ENCODE measurements around the gene ILF2.

ILF2 gene

DNA sequence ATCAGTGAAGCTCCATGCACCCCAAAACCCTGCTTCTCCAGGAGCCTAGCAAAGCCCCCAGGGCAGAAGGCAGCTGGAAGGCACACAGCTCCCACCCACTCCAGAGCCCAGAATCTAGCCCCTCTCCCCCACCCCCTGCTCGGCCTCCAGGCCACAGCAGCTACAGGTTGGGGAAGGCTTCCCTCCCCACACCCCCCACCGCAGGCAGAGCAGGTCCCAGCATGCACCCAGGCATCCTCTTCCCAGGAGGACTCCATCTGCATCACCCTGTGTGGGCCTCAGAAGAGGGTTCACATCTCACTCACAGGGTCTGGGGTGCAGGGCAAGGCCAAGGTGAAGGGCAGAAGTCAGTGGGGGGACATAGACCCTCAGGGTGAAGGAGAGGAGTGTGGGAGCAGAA lies 55.4 kb downstream of the ILF2 start:
- H3K4me1 Mint-ChIP-seq (ENCODE audit: low read depth), result peaks cover 5% of the 10 kb centered on the region
- no peaks in the 10 kb centered on the region for H3K9me3 Mint-ChIP-seq
- no peak overlapping the region for H3K27ac Mint-ChIP-seq
- H3K27me3 Mint-ChIP-seq (ENCODE audit: low read depth), result no peaks in the 10 kb centered on the region
- no peak overlapping the region for H3K4me3 Mint-ChIP-seq
- H3K36me3 Mint-ChIP-seq (ENCODE audit: low read depth), result no peaks in the 10 kb centered on the region

DNA sequence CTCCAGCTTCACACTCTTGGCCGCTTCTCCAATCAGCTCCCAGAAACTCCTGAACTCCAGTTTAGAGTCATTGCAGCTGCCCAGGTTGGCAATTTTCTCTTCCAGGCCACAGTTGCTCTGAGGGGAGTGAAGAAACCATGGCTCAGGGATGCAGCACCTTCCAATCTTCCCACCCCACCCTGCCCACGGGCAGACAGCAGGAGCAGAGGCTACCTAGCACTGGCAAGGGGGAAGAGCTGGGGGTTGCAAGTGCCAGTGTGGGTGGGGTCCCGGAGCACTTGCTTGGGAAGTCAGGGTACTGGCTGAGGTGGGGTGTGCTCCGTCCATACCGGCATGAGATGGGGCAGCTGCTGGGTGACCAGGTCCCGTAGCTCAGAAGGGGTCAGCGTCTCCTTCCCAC lies 55.9 kb downstream of the ILF2 start:
- H3K4me3 Mint-ChIP-seq, result no peak overlapping the region
- H3K27me3 Mint-ChIP-seq (ENCODE audit: low read depth), result no peaks in the 10 kb centered on the region
- no peak overlapping the region for H3K27ac Mint-ChIP-seq
- no peaks in the 10 kb centered on the region for H3K9me3 Mint-ChIP-seq
- no peaks in the 10 kb centered on the region for H3K36me3 Mint-ChIP-seq (ENCODE audit: low read depth)
- peaks cover 5% of the 10 kb centered on the region for H3K4me1 Mint-ChIP-seq (ENCODE audit: low read depth)

DNA sequence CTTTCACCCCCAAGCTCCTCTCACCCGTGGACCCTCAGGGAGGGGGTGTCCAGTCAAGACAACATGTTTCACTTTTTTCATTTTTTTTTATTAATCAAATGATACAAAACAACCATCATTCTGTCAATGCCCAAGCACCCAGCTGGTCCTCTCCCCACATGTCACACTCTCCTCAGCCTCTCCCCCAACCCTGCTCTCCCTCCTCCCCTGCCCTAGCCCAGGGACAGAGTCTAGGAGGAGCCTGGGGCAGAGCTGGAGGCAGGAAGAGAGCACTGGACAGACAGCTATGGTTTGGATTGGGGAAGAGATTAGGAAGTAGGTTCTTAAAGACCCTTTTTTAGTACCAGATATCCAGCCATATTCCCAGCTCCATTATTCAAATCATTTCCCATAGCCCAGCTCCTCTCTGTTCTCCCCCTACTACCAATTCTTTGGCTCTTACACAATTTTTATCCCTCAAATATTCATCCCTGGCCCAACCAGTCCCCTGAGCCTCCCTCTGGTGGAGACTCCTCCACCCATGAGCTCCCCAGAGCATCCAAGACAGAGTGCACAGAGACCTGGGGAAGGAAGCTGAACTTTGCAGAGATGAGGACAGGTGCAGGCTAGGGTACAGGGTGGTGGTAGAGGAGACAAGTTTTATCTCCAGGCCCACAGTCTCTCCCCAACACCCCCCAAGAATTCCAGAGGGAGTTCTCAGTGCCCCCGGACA lies 56.4 kb downstream of the ILF2 start:
- Mint-ChIP-seq H3K4me1 (ENCODE audit: low read depth) (peaks cover 5% of the 10 kb centered on the region), H3K27ac (no peak overlapping the region), H3K27me3 (ENCODE audit: low read depth) (no peaks in the 10 kb centered on the region)

DNA sequence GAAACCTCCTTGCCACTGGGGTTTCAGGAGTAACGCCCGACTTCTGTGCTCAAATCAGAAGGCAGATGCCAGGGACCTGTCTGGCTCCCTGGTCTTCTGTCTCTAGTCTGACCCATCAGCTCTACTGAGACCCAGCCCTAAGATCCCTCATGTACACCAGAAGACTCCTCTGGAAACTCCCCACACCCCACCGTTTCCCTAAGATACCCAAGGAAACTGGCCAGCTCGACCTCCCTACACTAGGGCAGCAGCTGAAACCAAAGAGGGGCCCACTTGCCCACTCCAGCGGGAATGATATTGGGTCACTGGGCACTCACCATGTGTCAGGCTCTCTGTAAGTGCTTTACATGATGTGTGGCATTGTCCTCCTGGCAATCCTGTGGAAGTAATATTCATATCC lies 57.4 kb downstream of the ILF2 start:
- Mint-ChIP-seq H3K36me3 (ENCODE audit: low read depth) (no peaks in the 10 kb centered on the region), H3K4me1 (ENCODE audit: low read depth) (peaks cover 5% of the 10 kb centered on the region), H3K4me3 (no peak overlapping the region), H3K9me3 (no peaks in the 10 kb centered on the region), H3K27me3 (ENCODE audit: low read depth) (no peaks in the 10 kb centered on the region), H3K27ac (no peak overlapping the region)

More for the DNA sequence above, 56.4 kb downstream of the ILF2 start:
- Mint-ChIP-seq H3K4me3 (no peak overlapping the region), H3K9me3 (no peaks in the 10 kb centered on the region), H3K36me3 (ENCODE audit: low read depth) (no peaks in the 10 kb centered on the region)

DNA sequence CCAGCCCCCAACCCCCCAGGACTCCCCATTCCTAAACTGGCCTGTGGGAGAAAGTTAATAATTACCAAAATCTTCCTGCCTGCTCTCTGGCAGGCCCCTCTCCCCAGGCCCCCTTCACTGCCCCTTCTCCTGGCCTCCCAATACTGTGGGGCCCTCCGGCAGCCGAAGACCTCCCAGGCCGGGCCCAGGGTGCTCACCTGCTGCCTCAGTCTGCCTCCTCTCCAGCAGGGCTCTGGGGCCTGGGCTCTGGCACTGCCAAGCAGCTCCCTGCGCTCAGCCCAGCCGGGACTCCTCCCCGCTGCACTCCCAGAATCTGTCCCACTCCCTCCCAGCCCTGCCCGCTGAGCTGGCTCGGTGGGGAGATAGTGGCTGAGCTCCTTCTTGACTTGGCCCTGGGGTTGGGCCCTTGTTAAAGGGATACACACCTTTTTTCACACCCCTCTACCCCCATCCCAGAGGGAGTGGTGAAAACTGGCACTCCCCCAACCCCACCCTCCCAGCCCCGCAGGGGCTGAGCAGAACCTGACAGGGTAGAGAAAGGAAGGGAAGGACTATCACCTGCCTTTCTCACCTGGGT lies 58.0 kb downstream of the ILF2 start, which contains the start of gene S100A16:
Gene S100A16 (minus strand): TSS at position 383 of the 577 bp plus-strand sequence. CDS start 4,986 bp downstream, outside the sequence.
- H3K36me3 Mint-ChIP-seq (ENCODE audit: low read depth), result no peaks in the 10 kb centered on the region
- no peak within 1 kb of the TSS for H3K4me3 Mint-ChIP-seq
- no peaks in the 10 kb centered on the region for H3K27me3 Mint-ChIP-seq (ENCODE audit: low read depth)
- peaks cover 4% of the 10 kb centered on the region for H3K4me1 Mint-ChIP-seq (ENCODE audit: low read depth)
- H3K9me3 Mint-ChIP-seq, result no peaks in the 10 kb centered on the region
- no peak within 1 kb of the TSS for H3K27ac Mint-ChIP-seq

DNA sequence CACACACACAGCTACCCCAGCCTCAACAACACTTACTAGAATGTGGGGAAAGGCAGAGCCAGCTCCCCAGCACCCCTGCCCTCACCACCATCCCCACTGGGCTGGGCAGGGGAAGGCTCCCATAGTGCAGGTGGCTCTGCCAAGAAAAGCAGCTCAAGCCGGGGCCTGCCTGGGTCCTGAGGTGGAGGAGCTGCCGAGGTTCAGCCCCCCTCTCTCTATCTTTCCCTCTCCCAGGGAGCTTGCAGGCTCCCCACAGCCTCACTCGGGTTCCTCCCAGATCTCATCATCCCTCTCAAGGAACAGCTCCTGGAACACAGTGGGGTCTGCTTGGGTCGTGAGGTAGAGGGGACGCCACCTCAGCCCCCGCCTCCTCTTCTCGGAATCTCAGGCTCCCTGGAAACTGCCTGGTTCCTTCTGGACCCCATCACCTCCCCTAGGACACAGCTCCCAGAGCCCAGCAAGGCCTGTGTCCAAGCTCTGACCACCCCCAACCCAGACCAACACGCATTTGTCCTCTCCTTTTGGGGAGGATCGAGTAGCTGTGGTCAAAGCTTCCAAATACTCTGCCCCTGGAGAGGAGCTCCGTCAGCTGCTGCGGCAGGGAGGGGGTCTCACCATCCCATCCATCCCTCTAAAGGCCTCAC lies 58.6 kb downstream of the ILF2 start:
- H3K4me1 Mint-ChIP-seq (ENCODE audit: low read depth), result no peaks in the 10 kb centered on the region
- no peaks in the 10 kb centered on the region for H3K36me3 Mint-ChIP-seq (ENCODE audit: low read depth)
- H3K9me3 Mint-ChIP-seq, result no peaks in the 10 kb centered on the region
- no peak overlapping the region for H3K4me3 Mint-ChIP-seq
- no peaks in the 10 kb centered on the region for H3K27me3 Mint-ChIP-seq (ENCODE audit: low read depth)
- no peak overlapping the region for H3K27ac Mint-ChIP-seq

Measured in T-helper 1 cell treated with Interleukin-12 subunit alpha and Interleukin-12 subunit beta and Interleukin-4 antibody, amounts not matched to agents 30 μg/mL and 1 μg/mL, for 36 hours (primary cell).